ENCODE results near the gene HSPBAP1. TPM values are rescaled to one million over a fixed set of nuclear protein-coding genes. Genes with fewer than 3 reads are reported as not detected.

HSPBAP1 gene
- total and polyA plus RNA-seq, 2 of the 4 experiments (the other 2 are of a cell fraction) = 2.6 to 4.8 TPM

GRCh38 chr3:122777563-122777962, 16.1 kb downstream of the HSPBAP1 start:
- Histone ChIP-seq H3K14ac (replicated peaks; ENCODE audit: low read depth, low read length) (no peak overlapping the region), H3K9me1 (ENCODE audit: insufficient read depth, low read length) (0 out of 2 replicates have a peak, but pooled peaks cover 6% of the 10 kb centered on the region), H4K20me1 (ENCODE audit: insufficient read depth, low read length) (no peaks in the 10 kb centered on the region), H4K5ac (ENCODE audit: low read depth, low read length) (no peak overlapping the region), H2AK9ac (replicated peaks; ENCODE audit: low read depth, low read length, poor library complexity) (no peak overlapping the region), H3K9ac (ENCODE audit: low read depth, low read length) (no peak overlapping the region), H2AFZ (replicated peaks; ENCODE audit: low read length, poor library complexity) (no peak overlapping the region), H2BK5ac (ENCODE audit: low read depth, low read length, poor library complexity, severe bottlenecking) (no peak overlapping the region), H4K91ac (ENCODE audit: insufficient read depth, low read depth, low read length) (no peak overlapping the region), H3K79me1 (ENCODE audit: low read depth in 1 of 2, low read length in 2 of 2) (no peaks in the 10 kb centered on the region), H3K23ac (ENCODE audit: low read depth, low read length) (no peak overlapping the region), H3K4me3 (ENCODE audit: insufficient read depth, low read depth, low read length) (no peak overlapping the region), H3K4me1 (ENCODE audit: control insufficient read depth, insufficient read depth, low read length) (0 out of 2 replicates have a peak, but pooled peaks cover 2% of the 10 kb centered on the region), H4K8ac (ENCODE audit: low read depth in 2 of 2, low read length in 2 of 2) (no peak overlapping the region), H2BK20ac (ENCODE audit: low read depth, low read length) (no peak overlapping the region), H2BK15ac (ENCODE audit: low read depth, low read length) (no peak overlapping the region), H3K4me2 (ENCODE audit: low read depth, low read length) (no peak overlapping the region), H3K18ac (ENCODE audit: low read depth, low read length) (no peak overlapping the region), H3K27ac (ENCODE audit: insufficient read depth, low read length) (no peak overlapping the region), H2AK5ac (ENCODE audit: low read depth, low read length) (no peak overlapping the region), H3K56ac (ENCODE audit: extremely low read depth, insufficient read depth, low read length) (no peak overlapping the region), H2BK120ac (ENCODE audit: low read depth, low read length) (no peak overlapping the region), H3K36me3 (ENCODE audit: control insufficient read depth, insufficient read depth, low read length) (no peaks in the 10 kb centered on the region), H3K27me3 (ENCODE audit: control insufficient read depth, insufficient read depth, low read length) (no peaks in the 10 kb centered on the region), H3K9me3 (ENCODE audit: control insufficient read depth, insufficient read depth, low read length) (no peaks in the 10 kb centered on the region), H3K4ac (ENCODE audit: low read depth, low read length) (no peak overlapping the region)
- POLR2A ChIA-PET (ENCODE audit: unreplicated experiment) = no interaction called here
- DNase-seq (no peak), ATAC-seq (ENCODE audit: low read depth) (no peak)
- CTCF ChIA-PET = no interaction called here
- WGBS, 2 experiments (ENCODE audit: extremely low coverage in 2 of 2, insufficient read length in 1 of 2) = no CpG with 5 or more reads among the region's 3 CpGs
- in situ Hi-C loops (cut with MboI; ENCODE audit: low sequenced_read_pairs) = no loop called here
- BruUV-seq (replicated peaks) = no TSS peak
- TF ChIP-seq FOS (IDR thresholded peaks at IDR 0.05; ENCODE audit: low read depth, low read length) = no peak
- no peak for TF ChIP-seq ELK1 (IDR thresholded peaks at IDR 0.05; ENCODE audit: borderline replicate concordance, low read depth, low read length)
- TF ChIP-seq USF2 (IDR thresholded peaks at IDR 0.05; ENCODE audit: low read depth, low read length) = no peak
- no peak for TF ChIP-seq CEBPB (IDR thresholded peaks at IDR 0.05; ENCODE audit: low read depth, low read length)
- no peak for TF ChIP-seq CTCF (conservative IDR thresholded peaks at IDR 0.05; ENCODE audit: low read depth, low read length)
- no peak for TF ChIP-seq MXI1 (IDR thresholded peaks at IDR 0.05; ENCODE audit: borderline replicate concordance, low read depth, low read length)
- TF ChIP-seq MAFK (IDR thresholded peaks at IDR 0.05; ENCODE audit: low read depth, low read length) = no peak
- TF ChIP-seq SMC3 (IDR thresholded peaks at IDR 0.05; ENCODE audit: low read depth, low read length) = no peak
- TF ChIP-seq RCOR1 (IDR thresholded peaks at IDR 0.05; ENCODE audit: insufficient replicate concordance, low read length) = no peak
- TF ChIP-seq BHLHE40 (IDR thresholded peaks at IDR 0.05; ENCODE audit: low read depth, low read length) = no peak
- no peak for TF ChIP-seq POLR2A (IDR thresholded peaks at IDR 0.05; ENCODE audit: low read depth, low read length)
- no peak for TF ChIP-seq RAD21 (IDR thresholded peaks at IDR 0.05; ENCODE audit: low read length)
- no peak for TF ChIP-seq NFE2L2 (IDR thresholded peaks at IDR 0.05; ENCODE audit: low read depth, low read length)
- TF ChIP-seq RFX5 (IDR thresholded peaks at IDR 0.05; ENCODE audit: low read depth, low read length) = no peak
- dilution Hi-C loops (cut with HindIII; ENCODE audit: low sequenced_read_pairs, unreplicated experiment) = no loop called here
- intact Hi-C loops (cut with micrococcal nuclease) = no loop called here
